Measurements from ENCODE around the gene CUEDC2.

The CUEDC2 gene

DNA sequence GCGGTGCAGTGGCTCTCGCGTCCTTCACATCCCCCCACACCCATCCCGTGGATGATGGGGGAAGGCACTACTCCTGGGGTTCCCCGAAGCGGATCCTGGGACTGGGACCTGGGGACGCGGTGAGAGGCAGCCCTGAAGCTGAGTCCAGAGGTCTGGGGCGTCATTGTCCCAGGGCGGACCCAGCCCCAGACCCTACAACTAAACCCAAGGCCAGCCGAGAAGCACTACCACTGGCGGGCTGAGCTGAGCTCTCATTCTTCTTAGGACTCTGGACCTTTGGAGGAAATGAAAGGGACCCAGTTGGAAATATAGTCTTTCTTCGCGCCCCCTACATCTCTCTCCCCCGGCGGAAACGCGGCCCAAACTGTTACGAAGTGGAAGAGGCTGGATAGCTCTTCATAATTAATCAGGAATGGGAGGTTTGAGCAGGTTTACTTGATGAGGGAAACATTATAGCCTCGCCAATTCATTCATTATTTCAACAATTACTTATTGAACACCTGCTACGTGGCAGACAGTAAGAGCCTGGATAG is 12.1 kb downstream of the CUEDC2 start:
- Histone ChIP-seq H3K9me3 (replicated peaks in 1 of 11) (no peaks in the 10 kb centered on the region), H4K20me1 (peaks cover 5 to 37% (median 22%) of the 10 kb centered on the region in 11 experiments; a peak in 15 of 22 replicates), H3K36me3 (peaks cover 18 to 24% (median 22%) of the 10 kb centered on the region in 11 experiments), H3K4me3 (peak overlapping the region; percentile 81 to 98 (median 88)), H3K4me1 (peaks cover 33 to 44% (median 36%) of the 10 kb centered on the region in 10 experiments), H3K9ac (peak overlapping the region; percentile 79 to 91 (median 85)), H3K4me2 (peak overlapping the region; percentile 92 to 100 (median 99)), H3K27me3 (peaks cover 24 to 46% (median 43%) of the 10 kb centered on the region in 11 experiments), H3K27ac (peak overlapping the region; percentile 72 to 86 (median 79))
- TF ChIP-seq Cebpa-rat (IDR thresholded peaks at IDR 0.05): no peak

DNA sequence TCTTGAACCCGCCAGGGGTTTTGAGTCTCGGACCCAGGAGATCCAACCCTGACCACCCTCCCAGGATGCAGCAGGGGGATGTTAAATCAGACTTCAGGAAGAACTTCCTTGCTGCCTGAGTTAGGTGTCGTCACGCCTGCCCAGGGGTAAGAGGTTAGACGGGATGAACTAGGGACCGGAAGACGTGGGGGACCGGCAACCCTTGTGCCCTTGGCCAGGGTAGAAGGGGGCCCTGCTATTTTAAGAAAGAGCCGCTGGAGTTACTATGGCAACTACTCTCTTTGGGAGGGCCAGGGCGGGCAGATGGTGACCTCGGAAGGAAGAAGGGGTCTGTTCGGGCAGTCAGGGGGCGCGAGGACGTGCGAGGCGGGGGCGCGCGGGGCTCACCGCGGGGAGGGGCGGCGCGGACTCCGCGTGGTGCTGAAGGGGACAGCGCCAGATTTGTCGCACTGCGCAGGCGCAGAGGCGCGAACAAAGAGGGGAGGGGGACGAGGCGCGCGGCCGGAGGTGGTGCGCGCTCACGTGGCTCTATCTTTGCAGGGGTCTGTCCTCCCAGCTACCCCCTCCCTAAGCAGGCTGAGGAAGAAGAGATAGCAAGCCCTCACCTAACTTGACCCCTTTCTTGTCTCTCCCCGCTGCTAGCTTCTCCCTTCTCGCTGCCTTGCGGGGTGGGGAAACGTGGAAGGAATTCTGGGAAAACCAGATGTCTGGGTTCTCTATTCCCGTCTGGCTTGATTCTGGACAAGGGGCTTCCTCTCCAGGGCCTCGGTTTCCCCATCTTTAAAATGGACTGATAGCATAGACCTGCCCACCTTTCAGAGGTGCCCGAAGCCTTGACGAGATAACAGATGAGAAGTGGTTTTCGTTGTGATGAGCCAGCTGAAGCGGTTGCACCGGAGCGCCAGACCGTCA is 12.8 kb downstream of the CUEDC2 start:
- no peak for TF ChIP-seq Cebpa-rat (IDR thresholded peaks at IDR 0.05)
- peak overlapping the region; percentile 79 to 91 (median 85); a peak in 18 of 22 replicates for H3K9ac ChIP-seq
- peaks cover 33 to 44% (median 38%) of the 10 kb centered on the region in 10 experiments for H3K4me1 ChIP-seq
- peaks cover 5 to 36% (median 17%) of the 10 kb centered on the region in 11 experiments; a peak in 15 of 22 replicates for H4K20me1 ChIP-seq
- H3K27ac ChIP-seq: peak overlapping the region in 8 of 11 experiments; percentile 72 to 86 (median 80); a peak in 13 of 22 replicates
- peak overlapping the region; percentile 92 to 100 (median 99) for H3K4me2 ChIP-seq
- H3K36me3 ChIP-seq: peaks cover 16 to 18% (median 17%) of the 10 kb centered on the region in 11 experiments
- no peaks in the 10 kb centered on the region for H3K9me3 ChIP-seq (replicated peaks in 1 of 11)
- H3K27me3 ChIP-seq: peaks cover 24 to 53% (median 50%) of the 10 kb centered on the region in 11 experiments
- H3K4me3 ChIP-seq: peak overlapping the region; percentile 81 to 98 (median 88)

DNA sequence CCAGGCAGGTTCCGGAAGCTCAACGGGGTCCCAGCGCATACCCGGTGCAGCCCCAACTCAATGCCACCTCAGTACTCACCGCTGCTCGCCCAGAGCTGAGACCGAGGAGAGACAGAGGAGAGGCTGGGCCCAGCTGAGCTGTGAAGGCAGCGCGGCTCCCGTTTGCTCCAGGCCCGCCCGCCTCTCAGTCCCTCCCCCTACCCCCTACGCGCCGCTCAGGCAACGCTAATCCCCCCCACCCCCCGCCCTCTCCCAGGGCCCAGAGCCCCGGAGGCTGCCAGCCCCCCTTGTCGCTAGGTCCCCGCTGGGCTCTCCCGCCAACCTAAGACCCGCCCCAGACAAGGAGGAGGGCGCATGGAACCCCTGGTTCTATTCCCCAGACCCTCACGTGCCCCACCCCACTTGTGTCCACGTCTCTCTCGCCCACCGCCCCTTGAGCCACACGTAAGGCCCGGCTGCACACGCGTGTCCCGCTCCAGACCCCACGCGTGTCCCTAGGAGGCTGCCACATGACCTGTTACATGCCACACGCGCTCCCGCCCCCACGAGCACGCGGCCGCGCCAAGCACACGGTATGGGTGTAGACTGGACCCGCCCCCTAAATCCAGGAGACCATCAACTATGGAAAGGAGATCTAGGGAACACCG is 13.6 kb downstream of the CUEDC2 start, which contains the start of gene PSD:
Gene PSD, minus strand, starts transcription at position 164 of the 647 bp plus-strand sequence. CDS start 1,747 bp downstream, outside the sequence.
- H3K4me1 ChIP-seq: peaks cover 33 to 43% (median 37%) of the 10 kb centered on the region in 10 experiments
- peak within 1 kb of the TSS in 3 of 11 experiments; percentile 3 to 90 (median 83); a peak in 2 of 22 replicates for H3K9ac ChIP-seq
- peak within 1 kb of the TSS; percentile 81 to 98 (median 88); a peak in 19 of 20 replicates for H3K4me3 ChIP-seq
- H3K27me3 ChIP-seq: peaks cover 24 to 61% (median 58%) of the 10 kb centered on the region in 11 experiments
- H3K36me3 ChIP-seq: peaks cover 8 to 10% (median 9%) of the 10 kb centered on the region in 11 experiments
- peaks cover under 1 to 36% (median 10%) of the 10 kb centered on the region in 11 experiments; a peak in 15 of 22 replicates for H4K20me1 ChIP-seq
- H3K4me2 ChIP-seq: peak within 1 kb of the TSS; percentile 92 to 100 (median 99)
- no peak within 1 kb of the TSS for H3K27ac ChIP-seq
- TF ChIP-seq Cebpa-rat (IDR thresholded peaks at IDR 0.05): no peak
- H3K9me3 ChIP-seq (replicated peaks in 1 of 11): no peaks in the 10 kb centered on the region

- no peak overlapping the region for H3K4me3 ChIP-seq
- TF ChIP-seq Cebpa-rat (IDR thresholded peaks at IDR 0.05): no peak
- no peaks in the 10 kb centered on the region for H3K9me3 ChIP-seq (replicated peaks in 1 of 11)
- H3K4me2 ChIP-seq: no peak overlapping the region
- H3K27me3 ChIP-seq: peaks cover 38 to 81% (median 78%) of the 10 kb centered on the region in 11 experiments
- no peaks in the 10 kb centered on the region for H3K36me3 ChIP-seq
- no peak overlapping the region for H3K27ac ChIP-seq
- H4K20me1 ChIP-seq: peaks cover 0 to 47% (median 0%) of the 10 kb centered on the region in 11 experiments; a peak in 9 of 22 replicates
- peaks cover 26 to 40% (median 30%) of the 10 kb centered on the region in 10 experiments for H3K4me1 ChIP-seq
- H3K9ac ChIP-seq: no peak overlapping the region
Measured at GRCh38 chr10:102416695-102417094, 15.7 kb downstream of the CUEDC2 start.

DNA sequence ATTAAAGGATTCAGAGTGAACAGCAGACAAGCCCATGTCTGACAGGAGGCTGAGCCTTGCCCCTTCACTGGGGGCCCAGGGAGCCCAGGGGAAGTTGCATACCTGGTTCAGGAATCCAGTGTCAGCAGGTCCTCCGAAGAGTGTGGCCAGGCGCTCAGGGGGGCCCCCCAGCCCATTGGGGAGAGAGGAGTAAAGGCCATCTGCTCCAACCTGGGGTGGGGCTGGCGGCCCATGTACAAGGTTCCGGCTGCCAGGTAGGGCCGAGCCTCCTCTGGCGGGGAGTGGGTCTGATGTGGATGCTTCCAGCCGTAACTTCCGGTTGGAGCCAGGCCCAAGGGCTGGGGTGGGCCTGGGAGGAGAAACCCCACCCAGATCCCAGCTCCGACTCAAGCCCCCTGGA is 16.1 kb downstream of the CUEDC2 start:
- H3K27me3 ChIP-seq: peaks cover 42 to 85% (median 82%) of the 10 kb centered on the region in 11 experiments
- no peak overlapping the region for H3K4me2 ChIP-seq
- no peak for TF ChIP-seq Cebpa-rat (IDR thresholded peaks at IDR 0.05)
- H3K9me3 ChIP-seq (replicated peaks in 1 of 11): no peaks in the 10 kb centered on the region
- no peak overlapping the region for H3K9ac ChIP-seq
- no peak overlapping the region for H3K4me3 ChIP-seq
- peaks cover 26 to 40% (median 30%) of the 10 kb centered on the region in 10 experiments for H3K4me1 ChIP-seq
- H4K20me1 ChIP-seq: peaks cover 0 to 51% (median 0%) of the 10 kb centered on the region in 11 experiments; a peak in 8 of 22 replicates
- no peaks in the 10 kb centered on the region for H3K36me3 ChIP-seq
- no peak overlapping the region for H3K27ac ChIP-seq

- H3K36me3 ChIP-seq: no peaks in the 10 kb centered on the region
- H4K20me1 ChIP-seq: peaks cover 0 to 63% (median 0%) of the 10 kb centered on the region in 11 experiments; a peak in 9 of 22 replicates
- H3K4me1 ChIP-seq: peaks cover 19 to 34% (median 22%) of the 10 kb centered on the region in 10 experiments
- H3K4me3 ChIP-seq: no peak overlapping the region
- no peak overlapping the region for H3K9ac ChIP-seq
- no peak overlapping the region for H3K27ac ChIP-seq
- H3K9me3 ChIP-seq (replicated peaks in 1 of 11): no peaks in the 10 kb centered on the region
- H3K4me2 ChIP-seq: peak overlapping the region in 3 of 11 experiments; percentile 18 to 63 (median 35); a peak in 5 of 22 replicates
- peaks cover 57 to 100% (median 98%) of the 10 kb centered on the region in 11 experiments for H3K27me3 ChIP-seq
- no peak for TF ChIP-seq Cebpa-rat (IDR thresholded peaks at IDR 0.05)
Measured at GRCh38 chr10:102414749-102415148, 17.6 kb downstream of the CUEDC2 start.

GRCh38 chr10:102413806-102414561 is 18.4 kb downstream of the CUEDC2 start:
- peaks cover 59 to 100% (median 98%) of the 10 kb centered on the region in 11 experiments for H3K27me3 ChIP-seq

More at GRCh38 chr10:102413806-102414561, 18.4 kb downstream of the CUEDC2 start:
- H3K36me3 ChIP-seq: no peaks in the 10 kb centered on the region
- peaks cover 0 to 68% (median 0%) of the 10 kb centered on the region in 11 experiments; a peak in 9 of 22 replicates for H4K20me1 ChIP-seq
- peaks cover 11 to 26% (median 14%) of the 10 kb centered on the region in 10 experiments for H3K4me1 ChIP-seq
- no peak overlapping the region for H3K27ac ChIP-seq
- H3K9ac ChIP-seq: no peak overlapping the region
- no peak for TF ChIP-seq Cebpa-rat (IDR thresholded peaks at IDR 0.05)
- H3K9me3 ChIP-seq (replicated peaks in 1 of 11): no peaks in the 10 kb centered on the region
- H3K4me2 ChIP-seq: peak overlapping the region in 3 of 11 experiments; percentile 18 to 63 (median 35); a peak in 6 of 22 replicates
- H3K4me3 ChIP-seq: no peak overlapping the region

Data from BLaER1 treated with 17β-estradiol and CSF1 and Interleukin-3, amounts not matched to agents 10 nM and 100 nM (cell line).